Measurements from ENCODE around the gene ZDHHC15. TPM values are rescaled to one million over a fixed set of nuclear protein-coding genes. Genes with fewer than 3 reads are reported as not detected.
"Not testable (repeated sequence)": the region's sequence is repeated elsewhere in the genome, so short reads cannot be mapped to it uniquely, and the experiment has no call there.

The ZDHHC15 gene
- total RNA-seq, 2 experiments from 2014 or later, result not detected

DNA sequence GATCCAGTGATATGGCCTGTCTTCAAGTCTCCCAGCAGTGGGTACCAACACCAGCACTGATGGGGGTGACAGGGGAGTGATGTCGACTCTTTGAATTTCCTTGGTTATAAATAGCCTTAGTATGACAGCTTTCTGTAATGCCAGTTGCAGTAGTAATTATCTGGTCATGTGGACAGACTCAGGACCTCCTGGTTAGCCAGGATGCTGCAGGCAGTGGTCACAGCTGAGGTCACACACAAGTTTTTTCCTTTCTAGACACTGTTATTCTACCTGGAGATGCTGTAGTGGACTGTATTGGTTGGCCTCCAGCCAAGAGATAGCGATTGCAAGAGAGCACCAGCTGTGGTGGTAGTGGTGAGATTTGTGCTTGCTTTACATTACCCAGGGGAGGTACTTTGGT is 185.3 kb downstream of the ZDHHC15 start:
- H3K4me3 ChIP-seq (ENCODE audit: low read depth, low read length, poor library complexity, severe bottlenecking), result no peak overlapping the region
- POLR2A ChIA-PET, result no interaction called here
- H2AFZ ChIP-seq (ENCODE audit: low read length), result no peak overlapping the region
- CTCF ChIA-PET (ENCODE audit: unreplicated experiment), result no interaction called here
- H3K79me2 ChIP-seq (ENCODE audit: insufficient read depth, low read depth, low read length), result no peaks in the 10 kb centered on the region
- no peaks in the 10 kb centered on the region for H3K9me2 ChIP-seq (ENCODE audit: insufficient read depth, low read length)
- intact Hi-C loops (cut with micrococcal nuclease; ENCODE audit: unreplicated experiment), result no loop called here
- no peak overlapping the region for H3K27ac ChIP-seq (ENCODE audit: low read depth, low read length, poor library complexity, severe bottlenecking)
- H3K4me1 ChIP-seq (ENCODE audit: insufficient read depth, low read length, poor library complexity, severe bottlenecking), result no peaks in the 10 kb centered on the region
- H3K9me3 ChIP-seq (ENCODE audit: low read length), result no peaks in the 10 kb centered on the region
- DNase-seq (ENCODE audit: low spot score), result no peak
- no peaks in the 10 kb centered on the region for H4K20me1 ChIP-seq (ENCODE audit: insufficient read depth, low read length)
- no peak overlapping the region for H3K4me2 ChIP-seq (ENCODE audit: low read length)
- H3K36me3 ChIP-seq (ENCODE audit: insufficient read depth, low read length), result no peaks in the 10 kb centered on the region
- BruUV-seq (replicated peaks), result no TSS peak
- TF ChIP-seq EZH2phosphoT487 (IDR thresholded peaks at IDR 0.05; ENCODE audit: borderline replicate concordance, low read depth, low read length), result no peak
- TF ChIP-seq, protein P1, sequence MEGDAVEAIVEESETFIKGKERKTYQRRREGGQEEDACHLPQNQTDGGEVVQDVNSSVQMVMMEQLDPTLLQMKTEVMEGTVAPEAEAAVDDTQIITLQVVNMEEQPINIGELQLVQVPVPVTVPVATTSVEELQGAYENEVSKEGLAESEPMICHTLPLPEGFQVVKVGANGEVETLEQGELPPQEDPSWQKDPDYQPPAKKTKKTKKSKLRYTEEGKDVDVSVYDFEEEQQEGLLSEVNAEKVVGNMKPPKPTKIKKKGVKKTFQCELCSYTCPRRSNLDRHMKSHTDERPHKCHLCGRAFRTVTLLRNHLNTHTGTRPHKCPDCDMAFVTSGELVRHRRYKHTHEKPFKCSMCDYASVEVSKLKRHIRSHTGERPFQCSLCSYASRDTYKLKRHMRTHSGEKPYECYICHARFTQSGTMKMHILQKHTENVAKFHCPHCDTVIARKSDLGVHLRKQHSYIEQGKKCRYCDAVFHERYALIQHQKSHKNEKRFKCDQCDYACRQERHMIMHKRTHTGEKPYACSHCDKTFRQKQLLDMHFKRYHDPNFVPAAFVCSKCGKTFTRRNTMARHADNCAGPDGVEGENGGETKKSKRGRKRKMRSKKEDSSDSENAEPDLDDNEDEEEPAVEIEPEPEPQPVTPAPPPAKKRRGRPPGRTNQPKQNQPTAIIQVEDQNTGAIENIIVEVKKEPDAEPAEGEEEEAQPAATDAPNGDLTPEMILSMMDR (conservative IDR thresholded peaks at IDR 0.05; ENCODE audit: low read length), result no peak

DNA sequence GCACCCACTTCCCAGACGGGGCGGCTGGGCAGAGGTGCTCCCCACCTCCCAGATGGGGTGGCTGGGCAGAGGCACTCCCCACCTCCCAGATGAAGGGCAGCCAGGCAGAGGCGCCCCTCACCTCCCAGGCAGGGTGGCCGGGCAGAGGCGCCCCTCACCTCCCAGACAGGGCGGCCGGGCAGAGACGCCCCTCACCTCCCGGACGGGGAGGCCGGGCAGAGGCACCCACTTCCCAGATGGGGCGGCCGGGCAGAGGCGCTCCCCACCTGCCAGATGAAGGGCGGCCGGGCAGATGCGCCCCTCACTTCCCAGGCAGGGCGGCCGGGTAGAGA is 187.7 kb downstream of the ZDHHC15 start:
- ChIA-PET POLR2A (no interaction called here), CTCF (ENCODE audit: unreplicated experiment) (no interaction called here)
- Histone ChIP-seq H3K36me3 (ENCODE audit: insufficient read depth, low read length) (no peaks in the 10 kb centered on the region), H4K20me1 (ENCODE audit: insufficient read depth, low read length) (no peaks in the 10 kb centered on the region), H3K9me2 (ENCODE audit: insufficient read depth, low read length) (no peaks in the 10 kb centered on the region), H3K4me2 (ENCODE audit: low read length) (no peak overlapping the region), H3K27ac (ENCODE audit: low read depth, low read length, poor library complexity, severe bottlenecking) (no peak overlapping the region), H2AFZ (ENCODE audit: low read length) (no peak overlapping the region), H3K9me3 (ENCODE audit: low read length) (no peaks in the 10 kb centered on the region), H3K4me1 (ENCODE audit: insufficient read depth, low read length, poor library complexity, severe bottlenecking) (no peaks in the 10 kb centered on the region), H3K4me3 (ENCODE audit: low read depth, low read length, poor library complexity, severe bottlenecking) (no peak overlapping the region), H3K79me2 (ENCODE audit: insufficient read depth, low read depth, low read length) (no peaks in the 10 kb centered on the region)
- no peak for TF ChIP-seq EZH2phosphoT487 (IDR thresholded peaks at IDR 0.05; ENCODE audit: borderline replicate concordance, low read depth, low read length)
- TF ChIP-seq, protein P1 (conservative IDR thresholded peaks at IDR 0.05; ENCODE audit: low read length), result no peak
- intact Hi-C loops (cut with micrococcal nuclease; ENCODE audit: unreplicated experiment), result no loop called here
- no TSS peak for BruUV-seq (replicated peaks)
- no peak for DNase-seq (ENCODE audit: low spot score)

DNA sequence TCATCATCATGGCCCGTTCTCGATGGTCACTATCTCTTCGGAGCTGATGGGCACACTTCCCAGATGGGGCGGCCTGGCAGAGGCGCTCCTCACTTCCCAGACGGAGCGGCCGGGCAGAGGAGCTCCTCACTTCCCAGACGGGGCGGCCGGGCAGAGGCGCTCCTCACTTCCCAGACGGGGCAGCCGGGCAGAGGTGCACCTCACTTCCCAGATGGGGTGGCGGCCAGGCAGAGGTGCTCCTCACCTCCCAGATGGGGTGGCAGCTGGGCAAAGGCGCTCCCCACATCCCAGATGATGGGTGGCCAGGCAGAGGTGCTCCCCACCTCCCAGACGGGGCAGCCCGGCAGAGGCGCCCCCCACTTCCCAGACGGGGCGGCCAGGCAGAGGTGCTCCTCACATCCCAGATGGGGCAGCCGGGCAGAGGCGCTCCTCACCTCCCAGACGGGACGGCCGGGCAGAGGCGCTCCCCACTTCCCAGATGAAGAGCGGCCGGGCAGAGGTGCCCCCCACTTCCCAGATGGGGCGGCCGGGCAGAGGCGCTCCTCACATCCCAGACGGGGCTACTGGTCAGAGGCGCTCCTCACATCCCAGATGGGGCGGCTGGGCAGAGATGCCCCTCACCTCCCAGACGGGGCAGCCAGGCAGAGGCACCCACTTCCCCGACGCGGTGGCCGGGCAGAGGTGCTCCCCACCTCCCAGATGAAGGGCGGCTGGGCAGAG is 188.3 kb downstream of the ZDHHC15 start:
- H3K9me3 ChIP-seq (ENCODE audit: low read length); POLR2A ChIA-PET; CTCF ChIA-PET (ENCODE audit: unreplicated experiment); DNase-seq (ENCODE audit: low spot score); H3K27ac ChIP-seq (ENCODE audit: low read depth, low read length, poor library complexity, severe bottlenecking); H2AFZ ChIP-seq (ENCODE audit: low read length); H3K4me1 ChIP-seq (ENCODE audit: insufficient read depth, low read length, poor library complexity, severe bottlenecking); H3K4me2 ChIP-seq (ENCODE audit: low read length); H3K79me2 ChIP-seq (ENCODE audit: insufficient read depth, low read depth, low read length); intact Hi-C loops (cut with micrococcal nuclease; ENCODE audit: unreplicated experiment); H4K20me1 ChIP-seq (ENCODE audit: insufficient read depth, low read length); H3K9me2 ChIP-seq (ENCODE audit: insufficient read depth, low read length); H3K4me3 ChIP-seq (ENCODE audit: low read depth, low read length, poor library complexity, severe bottlenecking); BruUV-seq (replicated peaks); H3K36me3 ChIP-seq (ENCODE audit: insufficient read depth, low read length): not testable (repeated sequence)
